Testis (tissue), 3 donors: ENCODE data around the gene APLF. TPM values are rescaled to one million over a fixed set of nuclear protein-coding genes. Genes with fewer than 3 reads are reported as not detected.

Source experiments
- DNase-seq: peaks from one replicate; pipeline ENCODE4 v3.0.0-alpha.2; 2019
- H3K27ac ChIP-seq, 2 donors: fragments of 200-600 bp; sonication (generic); one replicate each; pipeline ENCODE4 v1.5.1; 2019
- H3K27me3 ChIP-seq: fragments of 200-600 bp; sonication (generic); one replicate; pipeline ENCODE4 v1.5.1; 2019
- H3K36me3 ChIP-seq: fragments of 200-600 bp; sonication (generic); one replicate; pipeline ENCODE4 v1.5.1; 2017; ENCODE audit warnings: low read depth; ENCODE audit errors: missing control alignments
- H3K4me1 ChIP-seq: fragments of 200-600 bp; sonication (generic); one replicate; pipeline ENCODE4 v1.5.1; 2019
- H3K4me3 ChIP-seq, 2 donors: fragments of 200-600 bp; sonication (generic); one replicate each; pipeline ENCODE4 v1.5.1; 2017 to 2019
- H3K9me3 ChIP-seq: fragments of 200-600 bp; sonication (generic); one replicate; pipeline ENCODE4 v1.5.1; 2017
- POLR2A ChIP-seq: fragments of 450-650 bp; IDR thresholded peaks from one replicate; pipeline ENCODE4 v1.6.1; 2017; ENCODE audit warnings: antibody characterized with exemption, mild to moderate bottlenecking, moderate library complexity
- whole genome bisulfite sequencing, 2 donors: methylation state at CpG; one replicate each; pipeline ENCODE4 v1.1.5; 2018; 5-methylcytosine and 5-hydroxymethylcytosine counted together
- intact Hi-C: fragments of 100-400 bp; cut with DNase I; formaldehyde crosslinking; loops from one replicate; pipeline ENCODE4 v1.15.1; 2023; ENCODE audit warnings: low total_unique reads
- polyA plus RNA-seq: library from polyadenylated mRNA; stranded (reverse); fragments of 350-450 nt; fragmentation: Illumina TruSeq; extraction: RNeasy Lipid Tissue Mini Kit (QIAGEN cat#74804); gene quantifications from one replicate; pipeline ENCODE4 v1.2.3, GENCODE V29; 2014; ENCODE audit warnings: low read depth, low replicate concordance; ENCODE audit not compliant: insufficient read depth
- total RNA-seq, 2 donors: library from RNA; depleted of rRNA; stranded (reverse); fragments of >200 nt; gene quantifications; one replicate each; pipeline ENCODE4 v1.2.3, GENCODE V29; 2016
- TF ChIP-seq, protein P1 (sequence below), 3 experiments: fragments of 450-650 bp in 2 of 3; fragments of 200-600 bp in 1 of 3; sonication (generic) in 1 of 3; IDR thresholded peaks; one replicate each; pipeline ENCODE4 v1.5.1; 2016 to 2019; ENCODE audit warnings: antibody characterized with exemption in 3 of 3, mild to moderate bottlenecking in 2 of 3, moderate library complexity in 1 of 3

Gene APLF
- total and polyA plus RNA-seq, 3 donors from 2014 or later, result 6.6 to 21.7 (median 14.7) TPM

DNA sequence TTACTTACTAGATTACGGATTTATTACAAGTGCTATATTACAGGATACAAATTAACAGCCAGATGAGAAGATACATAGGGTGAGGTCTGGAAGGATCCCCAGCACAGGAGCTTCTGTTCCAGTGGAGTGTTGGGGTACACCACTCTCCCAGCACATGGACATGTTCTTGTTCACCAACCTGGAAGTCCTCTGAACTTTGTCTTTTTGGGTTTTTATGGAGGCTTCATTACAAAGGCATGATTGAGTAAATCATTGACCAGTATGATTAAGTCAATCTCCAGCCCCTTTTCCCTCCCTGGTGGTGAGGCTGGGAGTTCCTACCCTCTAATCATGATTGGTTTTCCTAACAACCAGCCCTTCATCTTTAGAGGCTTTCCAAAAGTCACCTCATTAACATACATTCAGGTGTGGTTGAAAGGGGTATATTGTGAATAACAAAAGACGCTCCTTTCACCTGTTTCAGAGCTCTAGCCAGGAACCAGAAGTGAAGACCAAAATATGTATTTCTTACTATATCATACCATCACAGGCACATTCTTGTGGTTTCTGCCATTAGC, 38.3 kb downstream of the APLF start:
- WGBS, 2 donors, result 93 to 100% methylated on average over 2 of the region's 2 CpGs
- intact Hi-C loops, result no loop called here
- TF ChIP-seq POLR2A, result no peak
- TF ChIP-seq, protein P1, sequence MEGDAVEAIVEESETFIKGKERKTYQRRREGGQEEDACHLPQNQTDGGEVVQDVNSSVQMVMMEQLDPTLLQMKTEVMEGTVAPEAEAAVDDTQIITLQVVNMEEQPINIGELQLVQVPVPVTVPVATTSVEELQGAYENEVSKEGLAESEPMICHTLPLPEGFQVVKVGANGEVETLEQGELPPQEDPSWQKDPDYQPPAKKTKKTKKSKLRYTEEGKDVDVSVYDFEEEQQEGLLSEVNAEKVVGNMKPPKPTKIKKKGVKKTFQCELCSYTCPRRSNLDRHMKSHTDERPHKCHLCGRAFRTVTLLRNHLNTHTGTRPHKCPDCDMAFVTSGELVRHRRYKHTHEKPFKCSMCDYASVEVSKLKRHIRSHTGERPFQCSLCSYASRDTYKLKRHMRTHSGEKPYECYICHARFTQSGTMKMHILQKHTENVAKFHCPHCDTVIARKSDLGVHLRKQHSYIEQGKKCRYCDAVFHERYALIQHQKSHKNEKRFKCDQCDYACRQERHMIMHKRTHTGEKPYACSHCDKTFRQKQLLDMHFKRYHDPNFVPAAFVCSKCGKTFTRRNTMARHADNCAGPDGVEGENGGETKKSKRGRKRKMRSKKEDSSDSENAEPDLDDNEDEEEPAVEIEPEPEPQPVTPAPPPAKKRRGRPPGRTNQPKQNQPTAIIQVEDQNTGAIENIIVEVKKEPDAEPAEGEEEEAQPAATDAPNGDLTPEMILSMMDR (IDR thresholded peaks at IDR 0.05), result no peak
- no peaks in the 10 kb centered on the region for H3K36me3 ChIP-seq
- H3K27me3 ChIP-seq, result no peaks in the 10 kb centered on the region
- no peaks in the 10 kb centered on the region for H3K9me3 ChIP-seq
- no peak overlapping the region for H3K4me3 ChIP-seq
- no peaks in the 10 kb centered on the region for H3K4me1 ChIP-seq
- H3K27ac ChIP-seq, result no peak overlapping the region
- no peak for DNase-seq

DNA sequence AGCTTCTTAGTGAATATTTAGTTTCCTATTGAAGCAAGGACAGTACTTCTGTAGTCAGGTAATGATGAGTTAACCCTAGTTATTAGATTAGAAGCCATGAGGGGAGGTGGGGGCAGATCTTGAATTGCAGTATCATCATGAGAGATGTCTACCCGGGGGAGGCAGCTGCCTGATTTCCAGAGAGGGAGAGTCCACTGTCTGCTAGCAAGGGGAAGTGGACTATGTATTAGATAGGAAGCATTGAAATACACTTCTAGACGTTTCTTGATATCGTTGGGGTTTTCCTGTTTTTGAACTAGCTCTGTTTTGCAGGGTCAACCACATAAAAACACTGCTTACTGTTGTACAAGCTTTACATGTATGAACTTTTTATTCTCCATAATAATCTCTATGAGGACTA, 38.8 kb downstream of the APLF start:
- Histone ChIP-seq H3K27ac (no peak overlapping the region), H3K4me3 (no peak overlapping the region), H3K27me3 (no peaks in the 10 kb centered on the region), H3K4me1 (no peaks in the 10 kb centered on the region), H3K9me3 (no peaks in the 10 kb centered on the region), H3K36me3 (no peaks in the 10 kb centered on the region)
- TF ChIP-seq POLR2A, result no peak
- TF ChIP-seq, protein P1 (IDR thresholded peaks at IDR 0.05), result no peak
- intact Hi-C loops, result no loop called here
- no peak for DNase-seq
- WGBS, 2 donors, result 74% methylated on average over 3 of the region's 3 CpGs

DNA sequence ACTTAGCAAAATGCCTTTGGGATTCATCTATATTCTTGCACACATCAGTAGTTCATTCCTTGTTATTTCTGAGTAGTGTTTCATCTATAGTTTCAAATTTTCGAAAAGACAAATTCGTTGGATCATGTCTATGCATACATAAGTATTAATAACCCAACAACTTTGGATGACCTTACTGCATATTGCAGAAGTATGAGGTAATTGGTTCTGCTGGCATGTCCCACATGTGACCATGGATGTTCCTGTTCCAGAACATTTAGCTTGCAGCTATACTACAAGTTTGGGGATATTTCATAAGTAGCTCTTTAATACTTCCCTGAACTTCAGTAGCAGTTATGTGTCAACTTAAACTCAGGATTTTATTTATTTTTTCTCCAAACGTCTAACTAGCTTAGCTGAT, 44.9 kb downstream of the APLF start:
- H3K27ac ChIP-seq, result no peak overlapping the region
- H3K4me1 ChIP-seq, result no peaks in the 10 kb centered on the region
- intact Hi-C loops, result no loop called here
- 61 to 67% methylated on average over 3 of the region's 3 CpGs for WGBS, 2 donors
- H3K4me3 ChIP-seq, result no peak overlapping the region
- H3K36me3 ChIP-seq, result no peaks in the 10 kb centered on the region
- no peaks in the 10 kb centered on the region for H3K27me3 ChIP-seq
- TF ChIP-seq, protein P1 (IDR thresholded peaks at IDR 0.05), result no peak
- TF ChIP-seq POLR2A, result no peak
- no peak for DNase-seq
- no peaks in the 10 kb centered on the region for H3K9me3 ChIP-seq

DNA sequence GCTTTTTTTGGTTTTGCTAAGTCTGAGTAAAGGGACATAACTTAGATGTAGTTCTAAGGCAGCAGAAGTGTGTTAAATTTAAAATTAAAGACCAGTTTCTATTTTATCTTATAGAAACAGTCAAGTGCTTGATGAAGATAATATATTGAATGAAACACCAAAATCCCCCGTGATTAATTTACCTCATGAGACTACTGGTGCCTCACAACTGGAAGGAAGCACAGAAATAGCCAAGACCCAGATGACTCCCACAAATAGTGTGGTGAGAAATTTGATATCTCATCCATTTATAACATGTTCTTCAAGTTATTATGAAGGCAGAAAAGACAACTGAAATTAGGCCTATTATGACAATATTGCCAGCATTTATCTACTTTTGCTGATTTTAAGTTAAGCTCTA, 45.6 kb downstream of the APLF start:
- Histone ChIP-seq H3K9me3 (no peaks in the 10 kb centered on the region), H3K27ac (no peak overlapping the region), H3K27me3 (no peaks in the 10 kb centered on the region), H3K4me1 (no peaks in the 10 kb centered on the region), H3K36me3 (no peaks in the 10 kb centered on the region), H3K4me3 (no peak overlapping the region)
- DNase-seq, result no peak
- no peak for TF ChIP-seq POLR2A
- intact Hi-C loops, result no loop called here
- 59 to 65% methylated on average over 1 of the region's 1 CpG for WGBS, 2 donors

DNA sequence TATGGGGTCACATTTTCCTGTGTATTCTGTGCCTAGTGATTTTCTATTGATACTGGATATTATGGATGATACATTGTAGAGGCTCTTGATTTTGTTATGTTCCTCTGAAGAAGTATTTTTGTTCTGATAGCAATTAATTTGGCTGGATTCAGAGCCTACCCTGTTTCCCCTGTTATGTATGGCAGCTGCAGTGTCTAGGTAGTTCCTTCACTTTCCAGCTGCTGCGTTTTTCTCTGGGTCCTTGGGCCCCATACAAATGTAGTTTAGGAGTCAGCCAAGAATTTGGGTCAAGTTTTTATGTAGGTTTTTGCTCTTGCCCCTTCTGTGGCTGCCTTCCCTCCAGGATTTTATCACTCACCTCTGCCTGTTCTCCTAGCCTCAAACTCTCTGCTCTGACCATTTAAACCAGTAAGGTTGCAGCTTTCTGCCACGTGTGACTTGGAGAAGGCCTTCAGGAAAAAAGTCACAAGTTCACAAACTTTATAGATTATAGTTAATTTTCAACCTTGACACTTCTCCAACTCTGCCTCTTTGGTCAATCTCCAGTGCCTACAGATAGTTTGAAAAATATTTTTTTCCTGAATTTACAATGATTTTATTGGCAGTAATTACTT, 47.0 kb downstream of the APLF start:
- H3K9me3 ChIP-seq, result no peaks in the 10 kb centered on the region
- no peaks in the 10 kb centered on the region for H3K36me3 ChIP-seq
- no peaks in the 10 kb centered on the region for H3K27me3 ChIP-seq
- H3K4me1 ChIP-seq, result no peaks in the 10 kb centered on the region
- no peak for DNase-seq
- no peak overlapping the region for H3K27ac ChIP-seq
- H3K4me3 ChIP-seq, result no peak overlapping the region
- TF ChIP-seq POLR2A, result no peak
- TF ChIP-seq, protein P1 (IDR thresholded peaks at IDR 0.05), result no peak
- intact Hi-C loops, result no loop called here
- WGBS, 2 donors, result 35 to 45% methylated on average over 2 of the region's 2 CpGs
